NCI-H2227 (cell line): Measurements from ENCODE around the gene ADD3.

Source experiments
- DNase-seq: peaks from one replicate; lab custom pipeline; 2025; ENCODE audit not compliant: unreplicated experiment; lab: John Stamatoyannopoulos, UW

The ADD3 gene

GRCh38 chr10:110007701-110008517 lies at the start of gene ADD3:
Gene ADD3, plus strand, starts transcription at chr10:110007984. Its CDS starts 92,670 bp downstream, at chr10:110100654.
- peak; percentile 94 for DNase-seq

- no peak for DNase-seq
Measured at GRCh38 chr10:109958059-109958458, 49.7 kb upstream of the ADD3 start.

- no peak for DNase-seq
Measured at GRCh38 chr10:109959259-109960145, 48.3 kb upstream of the ADD3 start.

GRCh38 chr10:109960682-109961081 lies 47.1 kb upstream of the ADD3 start:
- DNase-seq, result no peak

- DNase-seq, result no peak
Measured at GRCh38 chr10:109961174-109962001, 46.4 kb upstream of the ADD3 start.

- DNase-seq, result no peak
Measured at GRCh38 chr10:109962247-109962646, 45.5 kb upstream of the ADD3 start.

GRCh38 chr10:109963439-109963838 lies 44.3 kb upstream of the ADD3 start:
- no peak for DNase-seq

- no peak for DNase-seq
Measured at GRCh38 chr10:109964318-109964717, 43.5 kb upstream of the ADD3 start.

- peak; percentile 7 for DNase-seq
Measured at GRCh38 chr10:109966961-109967738, 40.6 kb upstream of the ADD3 start.

GRCh38 chr10:109967739-109968088 lies 40.1 kb upstream of the ADD3 start:
- no peak for DNase-seq

GRCh38 chr10:109968953-109969759 lies 38.6 kb upstream of the ADD3 start:
- DNase-seq, result no peak

GRCh38 chr10:109969760-109970346 lies 37.9 kb upstream of the ADD3 start:
- no peak for DNase-seq

- DNase-seq, result no peak
Measured at GRCh38 chr10:109971634-109972033, 36.1 kb upstream of the ADD3 start.

- DNase-seq, result no peak
Measured at GRCh38 chr10:109972372-109973001, 35.3 kb upstream of the ADD3 start.

GRCh38 chr10:109973326-109973829 lies 34.4 kb upstream of the ADD3 start:
- DNase-seq, result no peak

GRCh38 chr10:109974504-109975191 lies 33.1 kb upstream of the ADD3 start:
- no peak for DNase-seq

- no peak for DNase-seq
Measured at GRCh38 chr10:109975244-109976190, 32.3 kb upstream of the ADD3 start.
